IPS-NIHi7 (cell line): ENCODE data around the gene DCPS.

Experiments
- DNase-seq: peaks from one replicate; pipeline ENCODE4 v3.0.0; 2012; ENCODE audit warnings: mixed read lengths; ENCODE audit errors: extremely low spot score

DCPS gene

DNA sequence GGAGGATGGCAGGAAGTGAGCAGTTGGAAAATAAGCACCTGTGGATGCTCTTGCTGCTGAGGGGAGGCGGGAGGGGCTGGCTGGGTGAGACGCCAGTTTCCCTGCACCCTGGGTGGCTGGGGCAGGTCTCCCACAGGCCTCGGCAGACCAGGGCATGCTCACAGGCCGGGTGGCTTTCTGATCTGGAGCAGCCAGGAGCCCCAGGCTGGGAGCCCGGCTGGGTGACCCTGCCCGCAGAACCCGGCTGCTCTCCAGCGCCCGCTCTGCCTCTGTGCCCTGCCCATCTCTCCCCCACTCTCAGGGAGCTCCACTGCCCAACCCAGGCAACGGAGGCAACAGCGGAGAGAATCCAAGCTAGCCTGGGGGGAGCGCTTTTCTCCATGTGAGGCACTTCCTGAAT is 24.6 kb downstream of the DCPS start:
- no peak for DNase-seq

GRCh38 chr11:126328938-126329643 is 25.2 kb downstream of the DCPS start:
- DNase-seq = no peak

DNA sequence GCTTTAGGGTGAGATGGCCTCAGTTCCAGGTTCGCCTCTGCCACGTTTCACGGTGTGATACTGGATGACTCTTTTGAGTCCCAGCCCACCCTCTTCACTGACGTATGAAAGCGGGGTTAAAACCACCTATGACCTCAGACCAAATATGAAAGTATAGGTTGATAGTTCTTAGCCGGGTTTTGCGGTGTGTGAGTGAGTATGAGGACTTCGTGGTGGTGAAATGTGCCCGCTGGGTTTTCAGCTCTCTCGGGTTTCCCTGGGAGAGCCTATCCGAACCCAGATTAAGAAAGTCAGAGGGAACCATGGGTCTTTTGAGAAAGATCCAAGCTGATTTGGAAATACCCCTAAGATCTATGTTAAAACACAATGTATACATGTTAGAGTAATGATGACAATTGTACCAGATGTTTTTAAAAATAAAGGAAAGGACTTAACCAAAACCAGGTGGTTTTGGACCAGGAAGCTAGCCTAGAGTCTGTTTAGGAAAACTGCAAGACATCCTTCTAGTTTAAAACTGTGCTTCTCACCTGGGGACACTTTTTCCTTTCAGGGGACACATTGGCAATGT is 25.9 kb downstream of the DCPS start:
- no peak for DNase-seq

- DNase-seq = no peak
Observed at GRCh38 chr11:126331286-126331685, 27.4 kb downstream of the DCPS start.

DNA sequence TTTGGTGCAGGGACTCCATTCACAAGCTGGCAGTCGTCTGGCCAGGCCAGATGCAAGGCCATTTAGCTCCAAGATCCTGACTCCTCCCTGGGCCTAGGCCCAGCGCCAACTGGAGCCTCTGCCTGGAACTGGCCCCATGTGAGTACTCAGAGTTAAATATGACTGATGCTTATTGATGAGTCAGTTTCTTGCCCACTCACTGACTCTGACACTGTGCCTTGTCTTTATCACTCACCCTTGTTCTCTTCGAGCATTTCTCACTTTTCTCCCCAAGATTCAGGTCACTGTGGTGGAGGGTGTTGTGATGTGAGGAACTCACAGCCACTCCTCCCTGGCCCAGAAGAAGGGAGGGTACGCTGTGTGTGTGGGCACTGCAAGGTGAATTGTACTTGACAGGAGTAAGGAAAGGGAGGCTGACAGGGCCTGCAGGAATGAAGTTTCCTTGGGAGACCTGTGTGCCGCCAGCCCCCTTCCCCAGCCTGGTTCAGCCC is 28.4 kb downstream of the DCPS start:
- DNase-seq = no peak

DNA sequence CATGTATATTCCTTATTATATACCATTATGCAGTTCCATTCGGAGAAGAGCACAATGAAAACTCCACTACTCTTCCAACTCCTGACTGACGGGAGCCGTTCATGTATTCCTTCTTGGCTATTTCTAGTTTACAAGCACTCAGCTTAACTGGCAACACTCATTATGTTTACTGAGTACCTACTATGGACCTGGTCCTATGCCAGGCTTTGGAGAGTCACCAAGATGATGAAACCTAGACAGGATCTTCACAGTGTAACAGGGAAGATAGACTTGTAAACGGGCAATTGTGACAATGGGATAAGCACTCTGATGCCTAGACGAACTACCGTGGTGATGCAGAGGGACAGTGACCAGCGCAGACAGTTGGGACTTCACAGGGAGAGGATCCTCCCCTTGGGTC is 29.3 kb downstream of the DCPS start:
- DNase-seq = no peak

- no peak for DNase-seq
Observed at GRCh38 chr11:126334659-126335462, 31.0 kb downstream of the DCPS start.

DNA sequence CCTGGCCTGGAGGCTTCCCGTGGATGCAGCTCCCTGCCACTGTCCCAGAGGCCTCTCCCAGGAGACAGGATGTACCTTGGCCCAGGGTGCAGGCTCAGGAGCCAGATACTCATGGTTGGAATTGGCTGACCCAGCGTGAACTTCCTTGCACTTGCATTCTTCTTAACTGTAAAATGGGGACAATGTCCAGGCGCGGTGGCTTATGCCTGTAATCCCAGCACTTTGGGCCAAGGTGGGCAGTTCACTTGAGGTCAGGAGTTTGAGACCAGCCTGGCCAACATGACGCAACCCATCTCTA is 31.6 kb downstream of the DCPS start:
- no peak for DNase-seq

DNA sequence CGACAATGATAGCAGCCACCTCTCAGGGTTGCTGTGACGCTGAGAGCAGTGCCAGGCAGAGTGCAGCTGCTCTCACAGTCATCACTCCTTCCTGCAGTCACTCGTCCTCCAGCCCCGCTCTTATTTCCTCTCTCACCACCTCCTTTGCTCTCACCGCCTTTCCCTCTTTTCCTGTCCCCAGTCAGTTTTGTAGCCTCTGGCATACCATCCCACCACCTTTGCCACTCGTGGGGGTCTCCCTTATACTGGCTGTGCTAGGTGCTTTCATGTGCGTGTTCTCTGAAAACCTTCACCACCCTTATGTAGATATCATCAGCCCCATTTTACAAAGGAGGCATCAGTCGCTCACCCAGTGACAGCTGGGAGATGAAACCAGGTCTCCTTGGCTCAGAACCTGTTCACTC is 32.3 kb downstream of the DCPS start:
- no peak for DNase-seq

GRCh38 chr11:126336671-126337101 is 32.8 kb downstream of the DCPS start:
- DNase-seq = no peak

GRCh38 chr11:126337126-126337473 is 33.2 kb downstream of the DCPS start:
- no peak for DNase-seq

- DNase-seq = no peak
Observed at GRCh38 chr11:126337474-126338241, 33.8 kb downstream of the DCPS start.

DNA sequence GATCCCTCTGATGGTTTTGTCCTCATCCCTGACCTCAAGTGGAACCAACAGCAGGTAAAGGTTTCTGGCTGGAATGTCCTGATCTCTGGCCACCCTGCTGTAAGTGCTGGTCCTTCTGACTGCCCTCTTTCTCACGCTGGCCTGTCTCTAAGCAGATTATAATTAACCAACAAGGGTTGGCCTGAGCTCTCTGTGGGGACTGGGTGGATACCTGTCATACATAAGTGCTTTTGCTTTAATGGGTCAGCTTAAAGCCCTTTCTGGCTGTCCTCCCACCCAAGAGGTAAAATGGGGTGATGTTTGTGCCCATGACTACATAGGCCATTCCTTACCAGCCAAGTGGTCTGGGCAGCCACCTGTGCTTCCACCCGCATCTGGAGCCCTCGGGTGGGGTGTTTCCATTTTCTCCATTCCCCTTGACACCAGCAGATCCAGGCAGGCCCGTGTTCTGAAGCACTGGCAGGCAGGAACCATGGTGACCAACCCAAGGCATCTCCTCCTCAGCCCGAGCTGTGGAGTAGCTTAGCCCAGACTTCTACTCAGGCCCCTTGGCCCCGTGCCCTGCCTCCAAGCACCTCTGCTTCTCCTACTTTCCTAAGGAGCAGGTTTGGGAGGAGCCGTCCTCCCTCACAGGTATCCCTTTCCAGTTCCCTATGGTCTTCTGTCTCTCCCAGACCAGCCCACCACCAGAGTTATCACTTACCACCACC is 34.6 kb downstream of the DCPS start:
- DNase-seq = no peak

GRCh38 chr11:126339073-126339862 is 35.4 kb downstream of the DCPS start:
- no peak for DNase-seq

- no peak for DNase-seq
Observed at GRCh38 chr11:126339863-126340434, 36.1 kb downstream of the DCPS start.

DNA sequence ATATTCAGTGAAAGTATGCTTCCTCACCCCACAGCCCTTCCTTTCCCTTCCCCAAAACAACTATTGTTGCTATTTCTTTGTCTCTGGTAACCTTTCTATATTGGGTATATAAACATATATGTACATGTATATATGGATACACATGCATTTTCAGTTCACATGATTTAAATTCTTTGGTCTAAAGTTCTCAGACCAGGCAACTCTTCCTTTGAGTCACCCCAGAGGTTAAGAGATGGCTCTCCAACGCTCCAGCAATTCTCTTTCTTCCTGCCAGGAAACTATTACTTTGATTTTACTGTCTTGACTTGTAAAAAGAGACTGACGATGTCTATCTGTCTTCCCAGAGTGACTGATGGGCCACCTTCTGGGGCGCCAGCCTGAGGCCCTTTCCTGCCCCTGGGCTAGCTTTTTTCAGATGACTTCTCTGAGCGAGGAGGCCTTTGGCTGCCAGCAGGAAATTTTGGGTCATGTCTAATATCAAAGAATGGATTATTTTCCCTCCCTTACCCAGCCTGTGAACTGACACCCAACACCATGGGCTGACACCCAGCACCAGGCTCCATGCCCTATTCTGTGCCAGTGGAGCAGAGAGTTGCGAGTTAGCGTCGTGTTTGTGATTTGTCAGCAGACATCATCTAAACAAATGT is 37.2 kb downstream of the DCPS start:
- no peak for DNase-seq

DNA sequence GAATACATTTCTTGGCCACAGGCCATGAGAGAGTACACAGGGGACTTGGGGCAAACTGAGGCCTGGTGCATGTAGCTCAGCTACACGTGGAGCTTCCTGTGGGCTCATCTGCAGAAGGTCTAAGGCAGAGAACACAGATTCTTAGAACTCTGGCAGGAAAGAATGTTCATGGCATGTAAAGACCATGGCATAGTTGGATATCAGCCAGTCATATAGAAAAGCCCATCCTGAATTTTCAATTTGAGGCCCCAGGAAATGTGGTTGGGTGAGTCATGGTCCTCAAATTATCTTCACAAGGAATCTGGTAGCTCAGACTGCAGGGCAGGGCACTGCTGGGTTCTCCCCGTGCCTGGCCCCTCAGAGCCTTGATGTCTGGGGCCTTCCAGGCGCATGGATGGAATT is 37.9 kb downstream of the DCPS start:
- no peak for DNase-seq

DNA sequence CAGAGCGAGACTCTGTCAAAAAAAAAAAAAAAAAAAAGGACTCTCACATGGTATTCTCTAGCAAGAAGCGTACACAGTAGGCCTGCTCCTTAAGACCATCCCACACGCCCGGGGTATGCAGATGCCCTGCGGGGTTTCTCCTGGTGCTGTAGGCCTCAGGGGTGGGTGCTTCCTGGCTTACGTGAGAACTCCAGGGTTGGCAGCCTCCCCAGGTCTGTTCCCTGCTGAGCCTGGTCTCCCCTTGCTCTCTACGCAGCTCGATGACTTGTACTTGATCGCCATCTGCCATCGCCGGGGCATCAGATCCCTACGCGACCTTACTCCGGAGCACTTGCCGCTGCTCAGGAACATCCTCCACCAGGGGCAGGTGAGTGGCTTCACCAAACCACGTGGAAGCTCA is 39.2 kb downstream of the DCPS start:
- no peak for DNase-seq

DNA sequence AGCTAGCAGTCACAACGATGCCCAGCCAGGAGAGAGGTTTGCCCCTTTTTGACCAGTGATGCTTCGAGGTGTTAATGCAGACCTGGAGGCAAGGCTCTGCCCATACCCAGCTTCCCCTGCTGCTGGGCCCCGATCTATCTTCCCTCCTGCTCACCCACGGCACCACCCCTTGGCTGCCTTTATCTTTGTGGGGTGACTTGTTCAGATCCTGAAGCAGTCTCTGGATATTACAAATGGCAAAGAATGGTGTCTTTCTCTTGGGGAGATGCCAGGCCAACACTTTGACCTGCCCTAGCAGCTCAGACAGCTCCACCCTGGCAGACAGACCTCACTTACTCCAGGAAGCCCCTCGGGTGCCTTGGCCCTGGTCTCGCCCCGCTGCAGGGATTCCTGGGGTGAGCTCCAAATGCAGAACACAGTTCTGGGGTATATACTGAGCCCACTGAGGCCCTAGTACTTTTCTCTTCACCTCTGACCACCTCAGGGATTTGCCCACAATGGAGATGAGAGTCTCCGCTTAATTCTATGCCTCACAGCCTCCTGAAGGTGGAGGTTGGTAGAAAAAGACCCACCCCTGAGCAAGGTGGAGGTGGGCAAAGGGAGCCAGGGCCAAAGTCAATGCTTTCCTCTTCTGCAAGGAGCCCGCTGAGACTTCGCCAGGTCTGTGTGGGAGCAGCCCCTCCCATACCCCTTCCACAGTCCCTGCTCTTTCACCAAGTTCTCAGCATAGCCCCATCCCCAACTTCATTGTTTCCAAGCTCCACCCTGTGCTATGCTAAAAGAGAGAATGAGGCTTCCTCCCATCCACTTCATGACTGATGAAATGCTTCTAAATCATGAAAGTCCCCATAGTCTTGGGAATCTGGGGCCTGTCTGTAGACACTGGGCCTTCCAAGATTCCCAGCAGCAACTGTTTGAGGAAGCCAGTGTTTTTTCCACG is 40.6 kb downstream of the DCPS start:
- no peak for DNase-seq
